NCI-H446 treated with DMSO at 0.1 percent for 48 hours (cell line): Measurements from ENCODE around the gene SHROOM2.

Experiments
- DNase-seq: peaks from one replicate; lab custom pipeline; 2025; lab: John Stamatoyannopoulos, UW

SHROOM2 gene

GRCh38 chrX:9943420-9943819 lies 157.2 kb downstream of the SHROOM2 start:
- DNase-seq: no peak

GRCh38 chrX:9947131-9947794 lies 161.0 kb downstream of the SHROOM2 start:
- no peak for DNase-seq

GRCh38 chrX:9948406-9948805 lies 162.2 kb downstream of the SHROOM2 start:
- DNase-seq: peak; percentile 1

GRCh38 chrX:9952300-9952699 lies 166.1 kb downstream of the SHROOM2 start:
- DNase-seq: no peak

GRCh38 chrX:9953396-9953795 lies 167.2 kb downstream of the SHROOM2 start:
- no peak for DNase-seq

- DNase-seq: no peak
Observed at GRCh38 chrX:9955506-9955905, 169.3 kb downstream of the SHROOM2 start.

- no peak for DNase-seq
Observed at GRCh38 chrX:9957743-9958142, 171.5 kb downstream of the SHROOM2 start.

GRCh38 chrX:9958183-9958582 lies 172.0 kb downstream of the SHROOM2 start:
- DNase-seq: no peak

- no peak for DNase-seq
Observed at GRCh38 chrX:9961750-9962149, 175.5 kb downstream of the SHROOM2 start.

GRCh38 chrX:9966775-9967408 lies 180.7 kb downstream of the SHROOM2 start, which contains the start of gene CLDN34:
CLDN34 (plus strand) TSS chrX:9967358; CDS start chrX:9967358, 0 bp downstream.
- no peak for DNase-seq

GRCh38 chrX:9977635-9978034 lies 191.4 kb downstream of the SHROOM2 start:
- DNase-seq: no peak

- DNase-seq: no peak
Observed at GRCh38 chrX:9980401-9980800, 194.2 kb downstream of the SHROOM2 start.

- DNase-seq: no peak
Observed at GRCh38 chrX:9980927-9981326, 194.7 kb downstream of the SHROOM2 start.

- DNase-seq: no peak
Observed at GRCh38 chrX:9983441-9983840, 197.2 kb downstream of the SHROOM2 start.

GRCh38 chrX:9983846-9984245 lies 197.6 kb downstream of the SHROOM2 start:
- DNase-seq: no peak

GRCh38 chrX:9988762-9989161 lies 202.5 kb downstream of the SHROOM2 start:
- DNase-seq: no peak

GRCh38 chrX:9992061-9992460 lies 205.8 kb downstream of the SHROOM2 start:
- no peak for DNase-seq

GRCh38 chrX:9992724-9993123 lies 206.5 kb downstream of the SHROOM2 start:
- DNase-seq: no peak

GRCh38 chrX:9995855-9996339 lies 209.7 kb downstream of the SHROOM2 start:
- peak; percentile 7 for DNase-seq

GRCh38 chrX:9997041-9997440 lies 210.8 kb downstream of the SHROOM2 start:
- no peak for DNase-seq

- DNase-seq: no peak
Observed at GRCh38 chrX:9997524-9997923, 211.3 kb downstream of the SHROOM2 start.
